K562 (cell line): ENCODE results near the gene CNTN5. TPM values are rescaled to one million over a fixed set of nuclear protein-coding genes. Genes with fewer than 3 reads are reported as not detected.

Experiments
- ATAC-seq: fragments of 200-7000 bp; cut with Tn5 transposase; 3 replicates; pipeline ENCODE4 v1.9.1; 2020; ENCODE audit warnings: moderate library complexity
- BruUV-seq: library from RNA; stranded (reverse); fragments of 400-500 nt; replicated peaks from 2 replicates; lab custom pipeline; 2021; lab: Mats Ljungman, UMichigan
- CTCF ChIA-PET: fragments of 300-600 bp; formaldehyde crosslinking; extraction: SDS; loops from one replicate; lab custom pipeline; 2021; ENCODE audit warnings: low intra/inter-chr PET ratio; lab: Yijun Ruan, JAX
- POLR2A ChIA-PET: fragments of 300-600, 350-650 bp; sonication (Branson Sonifier 250); formaldehyde crosslinking; extraction: SDS; loops from one replicate; lab custom pipeline; 2021; ENCODE audit warnings: antibody characterized with exemption, inconsistent platforms; lab: Yijun Ruan, JAX
- DNase-seq, 4 experiments: peaks; one replicate each; pipeline versions ENCODE4 v3.0.0 to v3.0.0-alpha.2; 2011 to 2018; ENCODE audit warnings: low spot score in 3 of 4, mixed read lengths in 3 of 4; ENCODE audit errors: extremely low read depth in 1 of 4
- FAIRE-seq: peaks from 2 replicates; lab custom pipeline; 2011; peaks lifted over from hg19 to GRCh38; lab: Jason Lieb, UNC
- H2AFZ ChIP-seq: 2 replicates; pipeline ENCODE4 v1.6.0; 2011; ENCODE audit warnings: low read depth, low read length, control low read depth, inconsistent platforms
- H3K27ac ChIP-seq: fragments of 200-600 bp; 3 replicates; pipeline ENCODE4 v1.8.0; 2011; ENCODE audit warnings: low read depth, mild to moderate bottlenecking, control low read depth, inconsistent platforms, low read length, moderate library complexity, mixed read lengths; ENCODE audit errors: extremely low read depth
- H3K27me3 ChIP-seq, 2 experiments: fragments of 300-600 bp in 1 of 2; 2 replicates in 1 of 2; 3 replicates in 1 of 2; pipeline versions ENCODE4 v1.6.0 to v1.8.0; 2011; ENCODE audit warnings: inconsistent platforms in 2 of 2, low read length in 2 of 2, mild to moderate bottlenecking in 1 of 2, mixed read lengths in 1 of 2, moderate library complexity in 1 of 2; ENCODE audit not compliant: control insufficient read depth in 2 of 2, insufficient read depth in 2 of 2
- H3K36me3 ChIP-seq: fragments of 300-600 bp; 3 replicates; pipeline ENCODE4 v1.8.0; 2011; ENCODE audit warnings: mild to moderate bottlenecking, low read length, inconsistent platforms; ENCODE audit not compliant: control insufficient read depth, insufficient read depth
- H3K4me1 ChIP-seq, 2 experiments: fragments of 200-600 bp in 1 of 2; replicated peaks in 1 of 2; 2 replicates in 1 of 2; 3 replicates in 1 of 2; pipeline versions ENCODE4 v1.5.1 to v1.8.0; 2011; ENCODE audit warnings: inconsistent platforms in 2 of 2, low read length in 2 of 2, mild to moderate bottlenecking in 1 of 2, mixed read lengths in 1 of 2, moderate library complexity in 1 of 2; ENCODE audit not compliant: control insufficient read depth in 2 of 2, insufficient read depth in 2 of 2
- H3K4me2 ChIP-seq: 2 replicates; pipeline ENCODE4 v1.6.1; 2011; ENCODE audit warnings: low read length, control low read depth, inconsistent platforms, mixed read lengths; ENCODE audit not compliant: insufficient read depth
- H3K4me3 ChIP-seq: fragments of 200-600 bp; sonication (generic), shearing (Covaris generic); 2 replicates; pipeline ENCODE4 v1.5.1; 2016; ENCODE audit warnings: control low read depth, inconsistent platforms
- H3K79me2 ChIP-seq: fragments of 200-600 bp; 3 replicates; pipeline ENCODE4 v1.8.0; 2011; ENCODE audit warnings: low read length, inconsistent platforms; ENCODE audit not compliant: control insufficient read depth, insufficient read depth
- H3K9ac ChIP-seq, 2 experiments: 2 replicates each; pipeline versions ENCODE4 v1.6.0 to v1.6.1; 2011; ENCODE audit warnings: low read depth in 2 of 2, low read length in 2 of 2, control low read depth in 1 of 2, inconsistent platforms in 1 of 2, mild to moderate bottlenecking in 1 of 2, mixed read lengths in 1 of 2; ENCODE audit not compliant: insufficient read depth in 1 of 2
- H3K9me1 ChIP-seq: one replicate; pipeline ENCODE4 v1.6.0; 2011; ENCODE audit warnings: inconsistent platforms, mild to moderate bottlenecking, low read length, moderate library complexity; ENCODE audit not compliant: control insufficient read depth, insufficient read depth
- H3K9me3 ChIP-seq: replicated peaks from 2 replicates; pipeline ENCODE4 v1.5.1; 2011; ENCODE audit warnings: low read depth, low read length, inconsistent platforms; ENCODE audit not compliant: control insufficient read depth, insufficient read depth
- H4K20me1 ChIP-seq: replicated peaks from 2 replicates; pipeline ENCODE4 v1.6.1; 2011; ENCODE audit warnings: low read length, inconsistent platforms, mixed read lengths; ENCODE audit not compliant: control insufficient read depth, insufficient read depth
- CHD4 ChIP-seq: fragments of 200-600 bp; sonication (generic); IDR thresholded peaks from 3 replicates; pipeline ENCODE4 v1.6.1; 2012; ENCODE audit warnings: low read depth, mild to moderate bottlenecking, mixed read lengths, low read length, inconsistent platforms; ENCODE audit not compliant: insufficient read depth, insufficient replicate concordance, poor library complexity, severe bottlenecking
- HNRNPH1 ChIP-seq: fragments of 200-400 bp; formaldehyde crosslinking; optimal IDR thresholded peaks from 2 replicates; pipeline ENCODE3; 2017; ENCODE audit warnings: low read depth, mild to moderate bottlenecking, low read length, moderate library complexity
- JUND ChIP-seq, 2 experiments: IDR thresholded peaks; 2 replicates in 1 of 2; 3 replicates in 1 of 2; pipeline ENCODE4 v1.6.1; 2011; ENCODE audit warnings: borderline replicate concordance in 2 of 2, low read depth in 2 of 2, low read length in 2 of 2, improper control_type of control experiment in 1 of 2, missing biosample characterization in 1 of 2, missing genetic modification characterization in 1 of 2, missing genetic modification reagents in 1 of 2
- KAT2B ChIP-seq: IDR thresholded peaks from one replicate; pipeline ENCODE4 v1.6.1; 2012; ENCODE audit warnings: low read depth, mild to moderate bottlenecking, control low read depth, inconsistent platforms, low read length, moderate library complexity
- NFIC ChIP-seq: fragments of 450-650 bp; IDR thresholded peaks from 2 replicates; pipeline ENCODE4 v1.6.1; 2017; ENCODE audit warnings: mild to moderate bottlenecking, inconsistent platforms
- RFX5 ChIP-seq: IDR thresholded peaks from 2 replicates; pipeline ENCODE4 v1.6.1; 2011; ENCODE audit warnings: low read depth, mild to moderate bottlenecking, improper control_type of control experiment, low read length
- ZNF140 ChIP-seq: fragments of 250-450 bp; sonication (Bioruptor Pico); IDR thresholded peaks from 2 replicates; pipeline ENCODE4 v1.8.0; 2021; ENCODE audit warnings: moderate library complexity, mild to moderate bottlenecking, inconsistent platforms
- ZNF3 ChIP-seq: fragments of 250-450 bp; sonication (Bioruptor Pico); IDR thresholded peaks from 2 replicates; pipeline ENCODE4 v1.5.0; 2021; ENCODE audit warnings: mild to moderate bottlenecking, moderate library complexity
- ZNF57 ChIP-seq: fragments of 450-650 bp; formaldehyde crosslinking; IDR thresholded peaks from 2 replicates; pipeline ENCODE4 v1.4.0; 2020; ENCODE audit warnings: mild to moderate bottlenecking, moderate library complexity
- WGBS: fragments of 100-300 bp; shearing (Covaris generic); methylation state at CpG from one replicate; pipeline ENCODE4 v1.1.6; 2016; ENCODE audit warnings: low coverage, mixed read lengths; ENCODE audit not compliant: insufficient coverage; ENCODE audit errors: missing lambda C conversion rate; 5-methylcytosine and 5-hydroxymethylcytosine counted together
- in situ Hi-C: fragments of 300-500 bp; cut with MboI; formaldehyde crosslinking; loops from 4 replicates; pipeline ENCODE4 v1.15.0; 2018; ENCODE audit warnings: inconsistent platforms, mixed read lengths
- intact Hi-C: fragments of 100-400 bp; cut with micrococcal nuclease; formaldehyde crosslinking; loops from 2 replicates; pipeline ENCODE4 v1.14.2; 2022
- polyA plus RNA-seq, 8 experiments: library from polyadenylated mRNA; depleted of rRNA in 4 of 8; stranded (reverse) in 5 of 8; unstranded in 3 of 8; fragments of >200 nt; fragmentation: Nextera tagmentation in 2 of 8; fragmentation: Illumina TruSeq in 1 of 8; extraction: Ambion mirVana in 2 of 8; extraction: Trizol in 1 of 8; gene quantifications; 2 replicates each; pipeline versions ENCODE4 v1.2.1 to v1.2.3, GENCODE V29; 2011 to 2014; ENCODE audit warnings: inconsistent platforms in 1 of 8, missing spikeins in 1 of 8
- total RNA-seq, 7 experiments: library from RNA; depleted of rRNA in 6 of 7; stranded (reverse); fragments of >200 nt in 6 of 7; fragmentation: Illumina TruSeq in 2 of 7; extraction: Trizol in 2 of 7; gene quantifications; 2 replicates each; pipeline versions ENCODE4 v1.2.1 to v1.2.3, GENCODE V29; 2011 to 2021; ENCODE audit warnings: low replicate concordance in 1 of 7
- TF ChIP-seq, protein P1 (sequence below), 2 experiments: fragments of 450-650 bp; IDR thresholded peaks; 2 replicates each; pipeline ENCODE4 v1.6.1; 2018; ENCODE audit warnings: mild to moderate bottlenecking in 2 of 2, low read depth in 1 of 2; ENCODE audit not compliant: partially characterized antibody in 2 of 2
- TF ChIP-seq, protein P2 (sequence below): IDR thresholded peaks from 2 replicates; pipeline ENCODE4 v1.6.1; 2016; ENCODE audit warnings: missing genetic modification characterization, missing compliant biosample characterization
- TF ChIP-seq, protein P3 (sequence below): fragments of 250-450 bp; sonication (Bioruptor Pico); IDR thresholded peaks from 2 replicates; pipeline ENCODE4 v1.9.0; 2021; ENCODE audit warnings: mild to moderate bottlenecking
- TF ChIP-seq, protein P4 (sequence below), 2 experiments: fragments of 450-650 bp in 1 of 2; sonication (generic) in 1 of 2; formaldehyde crosslinking in 1 of 2; IDR thresholded peaks in 1 of 2; conservative IDR thresholded peaks in 1 of 2; 2 replicates each; pipeline versions ENCODE4 v1.6.1 to v1.8.1; 2016 to 2023; ENCODE audit warnings: mild to moderate bottlenecking in 2 of 2, moderate library complexity in 2 of 2, inconsistent platforms in 1 of 2, missing genetic modification reagents in 1 of 2

Gene CNTN5
- total and polyA plus RNA-seq, 9 of the 15 experiments (the other 6 are each of a cell fraction or from before 2014, with no cell fraction given), result 0.03 TPM; not detected in 8

DNA sequence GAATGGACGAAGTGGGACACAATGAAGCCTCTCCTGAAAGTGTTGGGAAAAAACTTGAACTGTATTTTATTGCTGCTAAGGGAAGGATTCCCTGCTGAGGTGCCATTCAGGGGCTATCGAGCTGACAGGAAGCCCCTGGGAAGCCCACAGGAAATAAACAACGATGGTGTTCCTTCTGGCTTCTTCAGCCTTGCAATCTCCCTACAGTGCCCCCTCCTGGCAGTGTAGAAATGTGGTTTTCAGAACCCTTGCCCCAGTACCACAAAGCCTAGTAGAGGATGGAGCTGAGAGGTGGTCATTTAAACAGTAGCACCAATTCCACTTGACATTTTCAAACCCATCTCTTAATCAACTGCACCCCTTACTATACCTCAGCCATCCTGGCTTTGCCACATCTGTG is 989.6 kb downstream of the CNTN5 start (continued):
- TF ChIP-seq JUND (IDR thresholded peaks at IDR 0.05; ENCODE audit: borderline replicate concordance, low read depth, low read length) (no peak), JUND (tag; IDR thresholded peaks at IDR 0.05; ENCODE audit: borderline replicate concordance, low read depth, low read length) (no peak)
- TF ChIP-seq, all 486 proteins: peak for 0

DNA sequence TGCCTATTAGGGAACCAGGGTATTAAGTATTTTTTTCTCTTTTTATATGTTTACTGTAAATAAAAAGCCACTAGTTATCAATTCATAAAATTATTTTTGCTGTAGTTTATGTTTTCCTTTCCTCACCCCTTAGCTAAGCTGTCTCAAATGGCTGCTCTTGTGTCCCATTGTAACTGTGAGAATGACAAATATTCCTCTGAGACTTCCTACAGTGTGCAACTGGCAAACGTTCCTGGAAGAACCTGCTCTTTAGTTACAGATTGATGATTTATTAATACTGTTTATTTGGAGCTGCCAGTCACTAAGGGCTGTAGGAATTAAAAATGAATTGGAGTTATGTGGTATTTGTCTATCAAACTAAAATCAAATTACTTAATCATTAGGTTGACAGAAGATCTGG is 990.9 kb downstream of the CNTN5 start:
- Histone ChIP-seq H4K20me1 (no peaks in the 10 kb centered on the region), H3K9me1 (no peaks in the 10 kb centered on the region), H3K4me1 (no peaks in the 10 kb centered on the region), H3K27me3 (no peaks in the 10 kb centered on the region), H3K4me3 (no peak overlapping the region), H3K9ac (no peak overlapping the region), H3K4me2 (no peak overlapping the region), H2AFZ (no peak overlapping the region), H3K9me3 (no peaks in the 10 kb centered on the region), H3K27ac (no peak overlapping the region), H3K36me3 (no peaks in the 10 kb centered on the region), H3K79me2 (no peaks in the 10 kb centered on the region)
- DNase-seq (no peak), FAIRE-seq (no peak), ATAC-seq (no peak)
- no TSS peak for BruUV-seq
- ChIA-PET POLR2A (no interaction called here), CTCF (no interaction called here)
- intact Hi-C loops, result no loop called here
- in situ Hi-C loops, result no loop called here
- 0% methylated on average over 1 of the region's 1 CpG for WGBS
- TF ChIP-seq, protein P1, sequence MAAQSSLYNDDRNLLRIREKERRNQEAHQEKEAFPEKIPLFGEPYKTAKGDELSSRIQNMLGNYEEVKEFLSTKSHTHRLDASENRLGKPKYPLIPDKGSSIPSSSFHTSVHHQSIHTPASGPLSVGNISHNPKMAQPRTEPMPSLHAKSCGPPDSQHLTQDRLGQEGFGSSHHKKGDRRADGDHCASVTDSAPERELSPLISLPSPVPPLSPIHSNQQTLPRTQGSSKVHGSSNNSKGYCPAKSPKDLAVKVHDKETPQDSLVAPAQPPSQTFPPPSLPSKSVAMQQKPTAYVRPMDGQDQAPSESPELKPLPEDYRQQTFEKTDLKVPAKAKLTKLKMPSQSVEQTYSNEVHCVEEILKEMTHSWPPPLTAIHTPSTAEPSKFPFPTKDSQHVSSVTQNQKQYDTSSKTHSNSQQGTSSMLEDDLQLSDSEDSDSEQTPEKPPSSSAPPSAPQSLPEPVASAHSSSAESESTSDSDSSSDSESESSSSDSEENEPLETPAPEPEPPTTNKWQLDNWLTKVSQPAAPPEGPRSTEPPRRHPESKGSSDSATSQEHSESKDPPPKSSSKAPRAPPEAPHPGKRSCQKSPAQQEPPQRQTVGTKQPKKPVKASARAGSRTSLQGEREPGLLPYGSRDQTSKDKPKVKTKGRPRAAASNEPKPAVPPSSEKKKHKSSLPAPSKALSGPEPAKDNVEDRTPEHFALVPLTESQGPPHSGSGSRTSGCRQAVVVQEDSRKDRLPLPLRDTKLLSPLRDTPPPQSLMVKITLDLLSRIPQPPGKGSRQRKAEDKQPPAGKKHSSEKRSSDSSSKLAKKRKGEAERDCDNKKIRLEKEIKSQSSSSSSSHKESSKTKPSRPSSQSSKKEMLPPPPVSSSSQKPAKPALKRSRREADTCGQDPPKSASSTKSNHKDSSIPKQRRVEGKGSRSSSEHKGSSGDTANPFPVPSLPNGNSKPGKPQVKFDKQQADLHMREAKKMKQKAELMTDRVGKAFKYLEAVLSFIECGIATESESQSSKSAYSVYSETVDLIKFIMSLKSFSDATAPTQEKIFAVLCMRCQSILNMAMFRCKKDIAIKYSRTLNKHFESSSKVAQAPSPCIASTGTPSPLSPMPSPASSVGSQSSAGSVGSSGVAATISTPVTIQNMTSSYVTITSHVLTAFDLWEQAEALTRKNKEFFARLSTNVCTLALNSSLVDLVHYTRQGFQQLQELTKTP (IDR thresholded peaks at IDR 0.05; ENCODE audit: low read depth in 1 of 2, partially characterized antibody in 2 of 2), result no peak
- TF ChIP-seq KAT2B, result no peak
- no peak for TF ChIP-seq ZNF57 (CRISPR knock-in tag)
- TF ChIP-seq, protein P2, sequence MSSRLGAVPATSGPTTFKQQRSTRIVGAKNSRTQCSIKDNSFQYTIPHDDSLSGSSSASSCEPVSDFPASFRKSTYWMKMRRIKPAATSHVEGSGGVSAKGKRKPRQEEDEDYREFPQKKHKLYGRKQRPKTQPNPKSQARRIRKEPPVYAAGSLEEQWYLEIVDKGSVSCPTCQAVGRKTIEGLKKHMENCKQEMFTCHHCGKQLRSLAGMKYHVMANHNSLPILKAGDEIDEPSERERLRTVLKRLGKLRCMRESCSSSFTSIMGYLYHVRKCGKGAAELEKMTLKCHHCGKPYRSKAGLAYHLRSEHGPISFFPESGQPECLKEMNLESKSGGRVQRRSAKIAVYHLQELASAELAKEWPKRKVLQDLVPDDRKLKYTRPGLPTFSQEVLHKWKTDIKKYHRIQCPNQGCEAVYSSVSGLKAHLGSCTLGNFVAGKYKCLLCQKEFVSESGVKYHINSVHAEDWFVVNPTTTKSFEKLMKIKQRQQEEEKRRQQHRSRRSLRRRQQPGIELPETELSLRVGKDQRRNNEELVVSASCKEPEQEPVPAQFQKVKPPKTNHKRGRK, result no peak
- no peak for TF ChIP-seq HNRNPH1
- no peak for TF ChIP-seq ZNF3 (CRISPR knock-in tag)
- TF ChIP-seq ZNF140 (CRISPR knock-in tag), result no peak
- TF ChIP-seq, protein P3, sequence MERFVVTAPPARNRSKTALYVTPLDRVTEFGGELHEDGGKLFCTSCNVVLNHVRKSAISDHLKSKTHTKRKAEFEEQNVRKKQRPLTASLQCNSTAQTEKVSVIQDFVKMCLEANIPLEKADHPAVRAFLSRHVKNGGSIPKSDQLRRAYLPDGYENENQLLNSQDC, result no peak
- no peak for TF ChIP-seq NFIC
- TF ChIP-seq RFX5, result no peak
- TF ChIP-seq CHD4, result no peak
- TF ChIP-seq, protein P4, sequence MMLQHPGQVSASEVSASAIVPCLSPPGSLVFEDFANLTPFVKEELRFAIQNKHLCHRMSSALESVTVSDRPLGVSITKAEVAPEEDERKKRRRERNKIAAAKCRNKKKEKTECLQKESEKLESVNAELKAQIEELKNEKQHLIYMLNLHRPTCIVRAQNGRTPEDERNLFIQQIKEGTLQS (IDR thresholded peaks at IDR 0.05), result no peak
- TF ChIP-seq, protein P4 (CRISPR knock-in tag; conservative IDR thresholded peaks at IDR 0.05), result no peak
